ENCODE results near the gene HLA-DQA2. TPM values are rescaled to one million over a fixed set of nuclear protein-coding genes. Genes with fewer than 3 reads are reported as not detected.
A peak's percentile ranks its signal among the peaks of the same experiment; 100 is the strongest.

The HLA-DQA2 gene
- polyA plus RNA-seq, 1 donor (not counting 4 experiments of a cell fraction or from before 2014, with no cell fraction given) = not detected

DNA sequence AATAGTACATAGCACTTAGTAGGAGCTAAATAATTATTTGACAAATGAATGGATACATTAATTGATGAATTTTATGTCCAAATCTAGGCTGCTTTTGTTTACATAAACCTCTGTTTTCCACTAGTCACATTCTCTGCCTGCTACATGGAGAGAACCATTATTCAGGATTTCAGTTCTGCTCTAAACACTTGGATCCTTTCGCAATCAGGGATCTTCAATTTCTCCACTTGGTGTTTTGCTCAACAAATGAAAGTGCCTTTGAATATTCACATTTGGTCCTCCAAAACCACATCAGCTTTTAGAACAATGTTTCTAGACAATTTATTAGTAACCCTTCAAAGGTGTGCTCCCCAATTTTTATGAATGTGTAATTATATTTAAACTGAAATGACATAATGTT, 44.2 kb upstream of the HLA-DQA2 start:
- H3K9me3 ChIP-seq (ENCODE audit: control insufficient read depth, low read depth, low read length) = no peaks in the 10 kb centered on the region
- H3K27ac ChIP-seq (ENCODE audit: control insufficient read depth, insufficient read depth, low read length) = no peak overlapping the region
- H4K20me1 ChIP-seq (ENCODE audit: control insufficient read depth, extremely low read depth, insufficient read depth, low read length) = no peaks in the 10 kb centered on the region
- H3K4me1 ChIP-seq (ENCODE audit: control insufficient read depth, extremely low read depth, insufficient read depth, low read length) = no peaks in the 10 kb centered on the region
- no peak overlapping the region for H3K9ac ChIP-seq (ENCODE audit: control insufficient read depth, extremely low read depth, insufficient read depth, low read length)
- no peak overlapping the region for H3K4me2 ChIP-seq (ENCODE audit: control insufficient read depth, extremely low read depth, insufficient read depth, low read depth, low read length)
- no peaks in the 10 kb centered on the region for H3K27me3 ChIP-seq (ENCODE audit: control insufficient read depth, extremely low read depth, insufficient read depth, low read length)
- DNase-seq (ENCODE audit: low read depth, low spot score) (no peak), FAIRE-seq (no peak)
- no peaks in the 10 kb centered on the region for H3K36me3 ChIP-seq (ENCODE audit: control insufficient read depth in 2 of 2, extremely low read depth in 1 of 2, insufficient read depth in 2 of 2, low read length in 2 of 2)
- dilution Hi-C loops (cut with MboI; ENCODE audit: extremely low pct_ligation_motif_present, low sequenced_read_pairs) = no loop called here
- H2AFZ ChIP-seq (ENCODE audit: control insufficient read depth, low read length) = no peak overlapping the region
- no peak overlapping the region for H3K4me3 ChIP-seq (ENCODE audit: control insufficient read depth in 2 of 3, extremely low read depth in 1 of 3, insufficient read depth in 2 of 3, low read depth in 1 of 3, low read length in 3 of 3)
- no peaks in the 10 kb centered on the region for H3K9me1 ChIP-seq (ENCODE audit: control insufficient read depth, extremely low read depth, insufficient read depth, low read length)
- TF ChIP-seq EZH2 (IDR thresholded peaks at IDR 0.05; ENCODE audit: low read length) = no peak
- TF ChIP-seq, protein P1, sequence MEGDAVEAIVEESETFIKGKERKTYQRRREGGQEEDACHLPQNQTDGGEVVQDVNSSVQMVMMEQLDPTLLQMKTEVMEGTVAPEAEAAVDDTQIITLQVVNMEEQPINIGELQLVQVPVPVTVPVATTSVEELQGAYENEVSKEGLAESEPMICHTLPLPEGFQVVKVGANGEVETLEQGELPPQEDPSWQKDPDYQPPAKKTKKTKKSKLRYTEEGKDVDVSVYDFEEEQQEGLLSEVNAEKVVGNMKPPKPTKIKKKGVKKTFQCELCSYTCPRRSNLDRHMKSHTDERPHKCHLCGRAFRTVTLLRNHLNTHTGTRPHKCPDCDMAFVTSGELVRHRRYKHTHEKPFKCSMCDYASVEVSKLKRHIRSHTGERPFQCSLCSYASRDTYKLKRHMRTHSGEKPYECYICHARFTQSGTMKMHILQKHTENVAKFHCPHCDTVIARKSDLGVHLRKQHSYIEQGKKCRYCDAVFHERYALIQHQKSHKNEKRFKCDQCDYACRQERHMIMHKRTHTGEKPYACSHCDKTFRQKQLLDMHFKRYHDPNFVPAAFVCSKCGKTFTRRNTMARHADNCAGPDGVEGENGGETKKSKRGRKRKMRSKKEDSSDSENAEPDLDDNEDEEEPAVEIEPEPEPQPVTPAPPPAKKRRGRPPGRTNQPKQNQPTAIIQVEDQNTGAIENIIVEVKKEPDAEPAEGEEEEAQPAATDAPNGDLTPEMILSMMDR (optimal IDR thresholded peaks at IDR 0.05 in 1 of 3, IDR thresholded peaks at IDR 0.05 in 1 of 3, conservative IDR thresholded peaks at IDR 0.05 in 1 of 3; ENCODE audit: extremely low read depth in 1 of 3, insufficient read depth in 2 of 3, low read length in 3 of 3) = no peak
- H3K79me2 ChIP-seq (ENCODE audit: control insufficient read depth, insufficient read depth, low read length) = no peaks in the 10 kb centered on the region

DNA sequence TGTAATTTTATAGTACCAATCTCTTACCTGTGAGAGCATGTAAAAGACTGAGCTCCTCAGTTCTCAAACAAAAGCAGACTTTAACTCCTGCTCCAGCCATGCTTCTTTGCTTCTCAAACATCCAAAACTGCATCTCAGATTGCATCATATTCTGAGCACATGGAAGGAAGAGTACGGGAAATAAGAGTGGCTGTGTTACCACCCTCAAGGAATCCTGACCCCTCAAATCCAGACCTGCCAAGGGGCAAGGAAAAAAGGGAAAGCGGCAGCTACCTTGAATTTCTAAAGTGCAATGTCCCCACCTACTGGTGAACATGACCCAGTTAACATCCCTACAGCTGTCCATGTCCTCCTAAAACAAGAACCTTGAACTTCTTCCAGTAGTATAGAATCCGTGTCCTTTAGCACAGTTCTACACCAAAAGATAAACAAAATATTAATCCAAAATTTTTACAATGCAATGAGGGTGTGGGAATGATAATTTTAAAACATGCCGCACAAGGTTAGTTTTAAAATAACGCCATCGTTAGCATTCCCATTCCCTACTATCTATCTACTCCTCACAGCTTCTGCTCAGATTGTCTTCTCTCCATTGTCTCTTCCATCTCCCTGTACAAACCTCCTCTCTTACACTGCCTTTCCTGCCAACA, 40.7 kb upstream of the HLA-DQA2 start:
- DNase-seq (ENCODE audit: low read depth, low spot score) = no peak
- dilution Hi-C loops (cut with MboI; ENCODE audit: extremely low pct_ligation_motif_present, low sequenced_read_pairs) = no loop called here
- Histone ChIP-seq H3K4me1 (ENCODE audit: control insufficient read depth, extremely low read depth, insufficient read depth, low read length) (no peaks in the 10 kb centered on the region), H4K20me1 (ENCODE audit: control insufficient read depth, extremely low read depth, insufficient read depth, low read length) (no peaks in the 10 kb centered on the region), H3K27ac (ENCODE audit: control insufficient read depth, insufficient read depth, low read length) (no peak overlapping the region), H2AFZ (ENCODE audit: control insufficient read depth, low read length) (no peak overlapping the region), H3K9me1 (ENCODE audit: control insufficient read depth, extremely low read depth, insufficient read depth, low read length) (no peaks in the 10 kb centered on the region), H3K27me3 (ENCODE audit: control insufficient read depth, extremely low read depth, insufficient read depth, low read length) (peaks cover 2% of the 10 kb centered on the region), H3K9ac (ENCODE audit: control insufficient read depth, extremely low read depth, insufficient read depth, low read length) (no peak overlapping the region), H3K36me3 (ENCODE audit: control insufficient read depth in 2 of 2, extremely low read depth in 1 of 2, insufficient read depth in 2 of 2, low read length in 2 of 2) (no peaks in the 10 kb centered on the region), H3K4me3 (ENCODE audit: control insufficient read depth in 2 of 3, extremely low read depth in 1 of 3, insufficient read depth in 2 of 3, low read depth in 1 of 3, low read length in 3 of 3) (no peak overlapping the region), H3K79me2 (ENCODE audit: control insufficient read depth, insufficient read depth, low read length) (no peaks in the 10 kb centered on the region), H3K9me3 (ENCODE audit: control insufficient read depth, low read depth, low read length) (no peaks in the 10 kb centered on the region), H3K4me2 (ENCODE audit: control insufficient read depth, extremely low read depth, insufficient read depth, low read depth, low read length) (peak overlapping the region; percentile 18)
- FAIRE-seq = peak; percentile 83
- no peak for TF ChIP-seq EZH2 (IDR thresholded peaks at IDR 0.05; ENCODE audit: low read length)
- TF ChIP-seq, protein P1 (optimal IDR thresholded peaks at IDR 0.05 in 1 of 3, IDR thresholded peaks at IDR 0.05 in 1 of 3, conservative IDR thresholded peaks at IDR 0.05 in 1 of 3; ENCODE audit: extremely low read depth in 1 of 3, insufficient read depth in 2 of 3, low read length in 3 of 3) = peak; percentile 64 to 75 (median 72)
